Left ventricle myocardium inferior (tissue), 1 donor: ENCODE results near the gene DNASE1L3. TPM values are rescaled to one million over a fixed set of nuclear protein-coding genes. Genes with fewer than 3 reads are reported as not detected.
A peak's percentile ranks its signal among the peaks of the same experiment; 100 is the strongest.

ENCODE experiments used
- DNase-seq: peaks from one replicate; pipeline ENCODE4 v3.0.0-alpha.2; 2020
- H3K27ac ChIP-seq: fragments of 200-600 bp; replicated peaks from 2 replicates; pipeline ENCODE4 v1.8.0; 2021
- H3K27me3 ChIP-seq: fragments of 200-600 bp; 2 replicates; pipeline ENCODE4 v1.8.0; 2021; ENCODE audit warnings: low read depth
- H3K36me3 ChIP-seq: fragments of 200-600 bp; 2 replicates; pipeline ENCODE4 v1.8.0; 2021
- H3K4me1 ChIP-seq: fragments of 200-600 bp; 2 replicates; pipeline ENCODE4 v1.8.0; 2021
- H3K4me3 ChIP-seq: fragments of 200-600 bp; 2 replicates; pipeline ENCODE4 v1.8.0; 2021; ENCODE audit warnings: mild to moderate bottlenecking, moderate library complexity
- H3K9me3 ChIP-seq: fragments of 200-600 bp; replicated peaks from 2 replicates; pipeline ENCODE4 v1.8.0; 2021
- CTCF ChIP-seq: fragments of 200-600 bp; IDR thresholded peaks from 2 replicates; pipeline ENCODE4 v1.8.0; 2021; ENCODE audit warnings: antibody characterized with exemption, mild to moderate bottlenecking, borderline replicate concordance
- intact Hi-C: fragments of 100-400 bp; cut with micrococcal nuclease; formaldehyde crosslinking; loops from one replicate; pipeline ENCODE4 v1.11.0; 2022
- total RNA-seq: library from RNA; stranded (reverse); fragmentation: NEBNext Ultra II Directional; extraction: Animal tissue kit (Norgen Biotek cat#: 25700); gene quantifications from one replicate; pipeline ENCODE4 v1.2.1, GENCODE V29; 2021
- donor health status: DM: no; HTN: yes; CAD: no; lungs with severe emphysema.

Gene DNASE1L3
- total RNA-seq, 1 donor from 2014 or later = 4.5 TPM

DNA sequence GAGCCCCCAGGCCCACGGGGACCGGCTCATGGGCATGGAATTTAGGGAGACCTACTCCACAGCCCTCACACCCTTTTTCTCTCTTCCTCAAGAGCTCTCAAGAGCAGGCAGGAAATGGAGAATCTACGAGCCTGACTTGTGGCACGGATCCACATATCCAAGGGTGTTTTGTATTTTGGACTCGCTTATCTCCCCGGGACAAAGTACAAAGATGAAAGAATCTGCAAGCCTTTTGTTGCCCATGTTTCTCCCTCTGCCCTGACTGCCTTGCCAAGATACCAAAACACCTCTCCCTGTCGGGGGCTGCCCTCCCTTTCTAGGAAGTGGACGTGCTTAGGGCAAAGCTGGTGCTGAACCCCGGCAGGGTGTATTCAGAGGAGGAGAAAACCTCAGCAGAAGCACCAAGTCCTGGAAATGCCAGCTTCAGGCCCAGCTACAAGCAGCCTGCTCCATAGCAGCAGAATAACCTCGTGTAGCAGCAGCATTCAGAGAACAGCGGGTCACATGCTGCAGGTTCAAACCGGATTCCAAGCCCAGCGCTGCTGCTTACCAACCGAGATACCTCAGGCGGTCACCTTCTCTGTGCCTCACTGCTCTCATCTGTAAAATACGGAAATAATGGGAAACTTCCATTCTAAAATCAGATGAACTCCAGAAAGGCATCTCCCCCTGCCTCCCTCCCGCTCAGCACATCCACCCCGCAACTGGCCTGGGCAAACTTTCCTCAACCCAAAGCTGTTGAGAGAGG lies 35.2 kb downstream of the DNASE1L3 start:
- Histone ChIP-seq H3K4me1 (peaks cover 50% of the 10 kb centered on the region), H3K27ac (peak overlapping the region; percentile 70), H3K27me3 (no peaks in the 10 kb centered on the region), H3K9me3 (no peaks in the 10 kb centered on the region), H3K36me3 (peaks cover 13% of the 10 kb centered on the region), H3K4me3 (peak overlapping the region; percentile 29)
- DNase-seq = no peak
- intact Hi-C loops = no loop called here
- no peak for TF ChIP-seq CTCF

DNA sequence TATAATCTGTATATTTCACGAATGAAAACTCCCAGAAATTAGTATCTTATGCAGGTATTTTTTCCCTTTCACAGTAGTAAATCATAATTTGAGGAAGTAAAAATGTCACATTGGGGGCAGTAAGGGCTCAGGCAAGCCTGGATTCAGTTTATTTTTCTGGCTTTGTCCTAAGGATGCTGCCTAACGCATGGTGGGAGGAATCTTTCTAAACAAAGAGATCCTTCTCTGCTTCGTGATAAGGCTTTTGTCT lies 35.7 kb downstream of the DNASE1L3 start:
- no peaks in the 10 kb centered on the region for H3K27me3 ChIP-seq
- peaks cover 18% of the 10 kb centered on the region for H3K36me3 ChIP-seq
- no peak for DNase-seq
- H3K9me3 ChIP-seq = no peaks in the 10 kb centered on the region
- peak overlapping the region; percentile 70 for H3K27ac ChIP-seq
- no peak overlapping the region for H3K4me3 ChIP-seq
- peaks cover 50% of the 10 kb centered on the region for H3K4me1 ChIP-seq
- intact Hi-C loops = no loop called here
- TF ChIP-seq CTCF = no peak

GRCh38 chr3:58173669-58174398 lies 36.9 kb downstream of the DNASE1L3 start:
- Histone ChIP-seq H3K27me3 (no peaks in the 10 kb centered on the region), H3K36me3 (peaks cover 30% of the 10 kb centered on the region), H3K4me1 (peaks cover 50% of the 10 kb centered on the region), H3K9me3 (no peaks in the 10 kb centered on the region), H3K27ac (peak overlapping the region; percentile 70), H3K4me3 (no peak overlapping the region)
- intact Hi-C loops = no loop called here
- TF ChIP-seq CTCF = peak; percentile 59
- peak; percentile 58 for DNase-seq

DNA sequence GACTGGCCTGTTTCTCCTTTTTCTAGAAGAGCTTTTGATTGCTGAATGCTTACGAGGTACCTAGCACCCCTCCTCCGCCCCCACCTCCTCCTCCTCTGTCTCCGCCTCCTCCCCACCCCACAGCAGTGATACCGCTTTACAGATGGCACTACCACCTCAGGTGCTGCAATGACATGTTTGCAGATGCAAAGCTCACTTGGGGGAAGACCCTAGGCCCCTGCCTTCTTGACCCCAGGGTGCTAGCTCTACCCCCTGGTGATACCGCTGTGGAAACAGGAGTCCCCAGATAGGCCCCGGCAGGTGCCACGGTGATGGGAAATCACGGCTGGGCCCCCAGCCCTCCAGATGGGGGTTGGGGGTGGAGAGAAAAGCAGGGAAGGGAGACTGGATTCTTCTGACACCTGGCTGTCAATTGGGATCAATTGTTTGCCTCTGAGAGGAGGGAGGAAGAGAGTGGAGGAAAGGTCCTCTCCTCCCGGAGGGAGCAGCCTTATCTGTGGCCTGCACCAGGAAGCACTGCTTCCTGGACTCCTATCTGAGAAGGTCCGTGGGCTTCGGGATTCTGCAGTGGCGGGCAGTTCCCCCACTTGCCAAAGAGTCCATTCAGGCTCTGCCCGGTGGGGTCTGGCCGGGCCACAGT lies 37.6 kb downstream of the DNASE1L3 start:
- no peak overlapping the region for H3K4me3 ChIP-seq
- intact Hi-C loops = no loop called here
- DNase-seq = no peak
- peaks cover 52% of the 10 kb centered on the region for H3K4me1 ChIP-seq
- H3K9me3 ChIP-seq = no peaks in the 10 kb centered on the region
- H3K27ac ChIP-seq = peak overlapping the region; percentile 70
- no peaks in the 10 kb centered on the region for H3K27me3 ChIP-seq
- TF ChIP-seq CTCF = no peak
- peaks cover 36% of the 10 kb centered on the region for H3K36me3 ChIP-seq

- Histone ChIP-seq H3K4me3 (no peak overlapping the region), H3K27ac (no peak overlapping the region), H3K9me3 (no peaks in the 10 kb centered on the region), H3K36me3 (peaks cover 36% of the 10 kb centered on the region), H3K27me3 (no peaks in the 10 kb centered on the region), H3K4me1 (peaks cover 53% of the 10 kb centered on the region)
- DNase-seq = no peak
- intact Hi-C loops = no loop called here
- TF ChIP-seq CTCF = no peak
These were observed 39.6 kb downstream of the DNASE1L3 start for GRCh38 chr3:58171126-58171525.
